Suppressor macrophage treated with lipopolysaccharide for 1 hour (primary cell): ENCODE measurements around the gene FOLR3.

Experiments used
- DNase-seq, 3 donors: peaks; one replicate each; pipeline ENCODE4 v3.0.0-alpha.2; 2020 to 2022

FOLR3 gene

GRCh38 chr11:72135473-72135872, at the start of gene FOLR3:
Gene FOLR3, plus strand, starts transcription at chr11:72135725. Its CDS starts 228 bp downstream, at chr11:72135953.
- DNase-seq: peak in 1 of 3 donors; percentile 18

GRCh38 chr11:72088076-72088808, 47.3 kb upstream of the FOLR3 start:
- peak in 1 of 3 donors; percentile 36 for DNase-seq

- DNase-seq: peak; percentile 89 to 90 (median 89)
Observed at GRCh38 chr11:72091292-72091691, 44.2 kb upstream of the FOLR3 start.

GRCh38 chr11:72098741-72099140, 36.8 kb upstream of the FOLR3 start:
- DNase-seq: no peak

GRCh38 chr11:72100009-72100408, 35.5 kb upstream of the FOLR3 start:
- DNase-seq: no peak

GRCh38 chr11:72100462-72100861, 35.1 kb upstream of the FOLR3 start:
- DNase-seq: peak; percentile 35 to 59 (median 43)

GRCh38 chr11:72102162-72102561, 33.4 kb upstream of the FOLR3 start:
- DNase-seq: no peak

- no peak for DNase-seq
Observed at GRCh38 chr11:72102631-72102945, 32.9 kb upstream of the FOLR3 start.

GRCh38 chr11:72102946-72103753, 32.4 kb upstream of the FOLR3 start, which contains the start of gene LAMTOR1:
Gene LAMTOR1, minus strand, starts transcription at chr11:72103297. Its CDS starts 73 bp downstream, at chr11:72103224.
- DNase-seq: peak; percentile 99

- DNase-seq: no peak
Observed at GRCh38 chr11:72103754-72104167, 31.8 kb upstream of the FOLR3 start.

- DNase-seq: no peak
Observed at GRCh38 chr11:72105888-72106287, 29.6 kb upstream of the FOLR3 start, which contains the start of gene TOMT. Gene TOMT, plus strand, starts transcription at chr11:72105924. Its CDS starts 28 bp downstream, at chr11:72105952.

- no peak for DNase-seq
Observed at GRCh38 chr11:72111300-72112142, 24.0 kb upstream of the FOLR3 start.

GRCh38 chr11:72112143-72112977, 23.2 kb upstream of the FOLR3 start, which contains the start of gene ANAPC15:
Gene ANAPC15, minus strand, starts transcription at chr11:72112695. Its CDS starts 1,419 bp downstream, at chr11:72111276.
- DNase-seq: peak; percentile 98 to 100 (median 100)

- no peak for DNase-seq
Observed at GRCh38 chr11:72112978-72113808, 22.3 kb upstream of the FOLR3 start.

GRCh38 chr11:72114570-72114969, 21.0 kb upstream of the FOLR3 start:
- DNase-seq: no peak

GRCh38 chr11:72116019-72116755, 19.3 kb upstream of the FOLR3 start:
- DNase-seq: peak in 1 of 3 donors; percentile 24

- no peak for DNase-seq
Observed at GRCh38 chr11:72119198-72119597, 16.3 kb upstream of the FOLR3 start.

- no peak for DNase-seq
Observed at GRCh38 chr11:72120930-72121329, 14.6 kb upstream of the FOLR3 start.

GRCh38 chr11:72122607-72123006, 12.9 kb upstream of the FOLR3 start:
- DNase-seq: no peak

GRCh38 chr11:72123117-72123653, 12.3 kb upstream of the FOLR3 start:
- DNase-seq: no peak
